ENCODE data around the gene PRKCZ. TPM values are rescaled to one million over a fixed set of nuclear protein-coding genes. Genes with fewer than 3 reads are reported as not detected.

The PRKCZ gene
- total and polyA plus RNA-seq, 2 of the 4 experiments (the other 2 are of a cell fraction), result 2.0 to 3.5 TPM

- Histone ChIP-seq H4K91ac (ENCODE audit: insufficient read depth, low read depth, low read length) (no peak overlapping the region; the same call in 1 of the 2 replicates), H3K4ac (ENCODE audit: low read depth, low read length) (peak overlapping the region; percentile 28), H3K56ac (ENCODE audit: extremely low read depth, insufficient read depth, low read length) (no peak overlapping the region), H3K9me3 (ENCODE audit: control insufficient read depth, insufficient read depth, low read length) (no peaks in the 10 kb centered on the region), H4K8ac (ENCODE audit: low read depth in 2 of 2, low read length in 2 of 2) (no peak overlapping the region), H3K4me3 (ENCODE audit: insufficient read depth, low read depth, low read length) (peak overlapping the region; percentile 31), H3K27ac (ENCODE audit: insufficient read depth, low read length) (peak overlapping the region; percentile 69), H3K4me1 (ENCODE audit: control insufficient read depth, insufficient read depth, low read length) (peaks cover 34% of the 10 kb centered on the region), H3K4me2 (ENCODE audit: low read depth, low read length) (peak overlapping the region; percentile 85), H3K18ac (ENCODE audit: low read depth, low read length) (peak overlapping the region; percentile 0; the same call in 1 of the 2 replicates), H2AK5ac (ENCODE audit: low read depth, low read length) (no peak overlapping the region; the same call in 1 of the 2 replicates), H4K5ac (ENCODE audit: low read depth, low read length) (no peak overlapping the region; the same call in 1 of the 2 replicates), H2BK20ac (ENCODE audit: low read depth, low read length) (no peak overlapping the region), H4K20me1 (ENCODE audit: insufficient read depth, low read length) (peaks cover 88% of the 10 kb centered on the region), H3K23ac (ENCODE audit: low read depth, low read length) (peak overlapping the region; percentile 69), H3K9ac (ENCODE audit: low read depth, low read length) (peak overlapping the region; percentile 38), H2BK120ac (ENCODE audit: low read depth, low read length) (no peak overlapping the region), H3K14ac (replicated peaks; ENCODE audit: low read depth, low read length) (no peak overlapping the region; the same call in 1 of the 2 replicates), H3K79me1 (ENCODE audit: low read depth in 1 of 2, low read length in 2 of 2) (peaks cover 0 to 23% of the 10 kb centered on the region in 2 experiments; a peak in 1 of 4 replicates), H3K36me3 (ENCODE audit: control insufficient read depth, insufficient read depth, low read length) (peaks cover 6% of the 10 kb centered on the region; the same call in 1 of the 2 replicates), H2BK5ac (ENCODE audit: low read depth, low read length, poor library complexity, severe bottlenecking) (peak overlapping the region; percentile 33), H2BK15ac (ENCODE audit: low read depth, low read length) (no peak overlapping the region), H3K9me1 (ENCODE audit: insufficient read depth, low read length) (peaks cover 13% of the 10 kb centered on the region), H2AK9ac (replicated peaks; ENCODE audit: low read depth, low read length, poor library complexity) (peak overlapping the region; percentile 79), H2AFZ (replicated peaks; ENCODE audit: low read length, poor library complexity) (peak overlapping the region; percentile 46), H3K27me3 (ENCODE audit: control insufficient read depth, insufficient read depth, low read length) (no peaks in the 10 kb centered on the region)
- dilution Hi-C loops (cut with HindIII; ENCODE audit: low sequenced_read_pairs, unreplicated experiment) (no loop called here), intact Hi-C loops (cut with micrococcal nuclease) (loop anchor here (5.0 kb wide), 1 partner anchor 45 kb away; no protein-coding TSS in a partner anchor), in situ Hi-C loops (cut with MboI; ENCODE audit: low sequenced_read_pairs) (loop anchor here (5.0 kb wide), 1 partner anchor 35 kb away; no protein-coding TSS in a partner anchor)
- CTCF ChIA-PET, result interaction anchor here (1.1 to 1.5 kb wide), 3 partner anchors 38 to 149 kb away, joined by 3 to 5 read pairs (median 5); partner anchors contain the start of gene FAAP20
- TF ChIP-seq SMC3 (IDR thresholded peaks at IDR 0.05; ENCODE audit: low read depth, low read length) (no peak), MXI1 (IDR thresholded peaks at IDR 0.05; ENCODE audit: borderline replicate concordance, low read depth, low read length) (no peak), FOS (IDR thresholded peaks at IDR 0.05; ENCODE audit: low read depth, low read length) (no peak)
- DNase-seq (no peak), ATAC-seq (ENCODE audit: low read depth) (no peak)
- WGBS, 2 experiments (ENCODE audit: extremely low coverage in 2 of 2, insufficient read length in 1 of 2), result 33% methylated on average over 6 of the region's 17 CpGs; no CpG with 5 or more reads in 1 of the 2 experiments
- POLR2A ChIA-PET (ENCODE audit: unreplicated experiment), result interaction anchor here (1.4 kb wide), 1 partner anchor 149 kb away, joined by 4 read pairs; no protein-coding TSS in a partner anchor
- no TSS peak for BruUV-seq (replicated peaks)
Measured at GRCh38 chr1:2232255-2232915, 182.2 kb downstream of the PRKCZ start.
